ENCODE measurements around the gene KANSL1. TPM values are rescaled to one million over a fixed set of nuclear protein-coding genes. Genes with fewer than 3 reads are reported as not detected.

KANSL1 gene
- total RNA-seq, 2 donors from 2014 or later, result 60.0 to 72.3 TPM

- Histone ChIP-seq H3K4me1 (no peaks in the 10 kb centered on the region), H3K9ac (ENCODE audit: low read depth in 2 of 2, low read length in 2 of 2) (no peak overlapping the region), H3K9me3 (no peaks in the 10 kb centered on the region), H3K27ac (no peak overlapping the region), H3K27me3 (no peaks in the 10 kb centered on the region), H3K36me3 (no peaks in the 10 kb centered on the region), H3K4me3 (no peak overlapping the region)
- no peak for TF ChIP-seq CTCF (IDR thresholded peaks at IDR 0.05)
- intact Hi-C loops (cut with DNase I), result no loop called here
- no peak for DNase-seq
These were observed 112.3 kb downstream of the KANSL1 start for GRCh38 chr17:46081018-46081320.

- H3K4me3 ChIP-seq, result no peak overlapping the region
- TF ChIP-seq CTCF (IDR thresholded peaks at IDR 0.05), result no peak
- no peaks in the 10 kb centered on the region for H3K27me3 ChIP-seq
- H3K27ac ChIP-seq, result no peak overlapping the region
- H3K4me1 ChIP-seq, result no peaks in the 10 kb centered on the region
- H3K9ac ChIP-seq (ENCODE audit: low read depth in 2 of 2, low read length in 2 of 2), result no peak overlapping the region
- H3K9me3 ChIP-seq, result no peaks in the 10 kb centered on the region
- no peaks in the 10 kb centered on the region for H3K36me3 ChIP-seq
- intact Hi-C loops (cut with DNase I), result no loop called here
- DNase-seq, result no peak
These were observed 112.9 kb downstream of the KANSL1 start for GRCh38 chr17:46080118-46081017.

GRCh38 chr17:46078675-46079074 lies 114.6 kb downstream of the KANSL1 start:
- Histone ChIP-seq H3K36me3 (no peaks in the 10 kb centered on the region), H3K27ac (no peak overlapping the region)
- intact Hi-C loops (cut with DNase I), result no loop called here

GRCh38 chr17:46074540-46074939 lies 118.7 kb downstream of the KANSL1 start:
- no peak for TF ChIP-seq CTCF (IDR thresholded peaks at IDR 0.05)
- Histone ChIP-seq H3K4me1 (no peaks in the 10 kb centered on the region), H3K9me3 (no peaks in the 10 kb centered on the region), H3K27me3 (no peaks in the 10 kb centered on the region), H3K36me3 (no peaks in the 10 kb centered on the region), H3K27ac (no peak overlapping the region), H3K9ac (ENCODE audit: low read depth in 2 of 2, low read length in 2 of 2) (no peak overlapping the region), H3K4me3 (no peak overlapping the region)
- intact Hi-C loops (cut with DNase I), result no loop called here
- no peak for DNase-seq

More at GRCh38 chr17:46078675-46079074, 114.6 kb downstream of the KANSL1 start:
- no peak for TF ChIP-seq CTCF (IDR thresholded peaks at IDR 0.05)
- Histone ChIP-seq H3K27me3 (no peaks in the 10 kb centered on the region), H3K4me3 (no peak overlapping the region), H3K9me3 (no peaks in the 10 kb centered on the region), H3K4me1 (no peaks in the 10 kb centered on the region), H3K9ac (ENCODE audit: low read depth in 2 of 2, low read length in 2 of 2) (no peak overlapping the region)
- DNase-seq, result no peak

- Histone ChIP-seq H3K4me1 (no peaks in the 10 kb centered on the region), H3K27me3 (no peaks in the 10 kb centered on the region), H3K27ac (no peak overlapping the region), H3K9me3 (no peaks in the 10 kb centered on the region), H3K4me3 (no peak overlapping the region), H3K9ac (ENCODE audit: low read depth in 2 of 2, low read length in 2 of 2) (no peak overlapping the region), H3K36me3 (no peaks in the 10 kb centered on the region)
- DNase-seq, result no peak
- no peak for TF ChIP-seq CTCF (IDR thresholded peaks at IDR 0.05)
- intact Hi-C loops (cut with DNase I), result no loop called here
These were observed 120.2 kb downstream of the KANSL1 start for GRCh38 chr17:46072998-46073397.
